GM18499 (cell line): ENCODE results near the gene PNKD.
"Not testable (repeated sequence)": the region's sequence is repeated elsewhere in the genome, so short reads cannot be mapped to it uniquely, and the experiment has no call there.

Experiments used
- ATAC-seq: cut with Tn5 transposase; IDR thresholded peaks from one replicate; pipeline ENCODE4 v1.9.1; 2021; ENCODE audit warnings: moderate number of reproducible peaks; ENCODE audit not compliant: insufficient read depth, unreplicated experiment

The PNKD gene

GRCh38 chr2:218312267-218312756 lies 42.0 kb downstream of the PNKD start:
- no peak for ATAC-seq

- ATAC-seq: no peak
Measured at GRCh38 chr2:218313356-218313755, 43.0 kb downstream of the PNKD start.

DNA sequence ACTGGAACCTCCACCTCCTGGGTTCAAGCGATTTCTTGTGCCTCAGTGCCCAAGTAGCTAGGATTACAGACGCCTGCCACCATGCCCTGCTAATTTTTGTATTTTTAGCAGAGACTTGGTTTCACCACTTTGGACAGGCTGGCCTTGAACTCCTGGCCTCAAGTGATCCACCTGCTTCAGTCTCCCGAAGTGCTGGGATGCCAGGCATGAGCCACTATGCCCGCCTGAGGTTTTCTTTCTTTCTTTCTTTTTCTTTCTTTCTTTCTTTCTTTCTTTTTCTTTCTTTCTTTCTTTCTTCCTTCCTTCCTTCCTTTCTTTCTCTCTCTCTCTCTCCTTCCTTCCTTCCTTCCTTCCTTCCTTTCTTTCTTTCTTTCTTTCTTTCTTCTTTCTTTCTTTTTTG lies 44.4 kb downstream of the PNKD start:
- ATAC-seq: not testable (repeated sequence)

- no peak for ATAC-seq
Measured at GRCh38 chr2:218315397-218315796, 45.1 kb downstream of the PNKD start.

DNA sequence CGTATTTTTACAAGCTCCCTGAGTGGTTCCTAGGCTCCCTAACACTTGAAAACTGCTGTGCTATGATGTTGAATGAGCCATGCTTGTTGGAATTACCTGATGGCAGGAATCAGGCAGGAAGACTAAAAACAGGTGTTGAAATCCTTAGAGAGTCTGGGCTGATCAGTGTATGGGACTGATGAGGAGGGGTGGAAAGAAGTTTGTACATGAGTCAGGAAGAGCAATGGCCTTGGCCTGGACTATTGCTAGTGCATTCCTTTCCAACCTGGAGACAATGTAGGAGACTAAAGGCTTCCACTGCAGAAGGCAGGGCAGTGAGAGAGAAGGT lies 46.9 kb downstream of the PNKD start:
- no peak for ATAC-seq

DNA sequence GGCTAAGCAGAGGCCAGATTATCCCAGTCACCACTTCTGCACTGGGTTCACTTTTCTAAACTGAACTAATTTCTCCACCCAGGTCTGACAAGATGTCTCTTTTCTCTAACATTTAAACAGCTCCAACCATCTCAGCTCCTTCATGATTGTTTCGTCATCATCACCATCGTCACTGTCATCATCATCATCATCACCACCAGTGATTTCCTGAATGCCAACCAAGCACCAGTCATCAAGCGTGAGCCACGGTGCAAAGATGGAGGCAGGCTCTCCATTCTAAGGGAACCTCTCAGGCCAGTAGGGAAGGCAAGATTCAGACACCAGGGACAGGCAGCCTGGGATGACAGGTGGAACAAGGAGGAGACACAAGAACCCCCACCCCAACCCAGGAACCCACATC lies 47.5 kb downstream of the PNKD start:
- ATAC-seq: no peak

DNA sequence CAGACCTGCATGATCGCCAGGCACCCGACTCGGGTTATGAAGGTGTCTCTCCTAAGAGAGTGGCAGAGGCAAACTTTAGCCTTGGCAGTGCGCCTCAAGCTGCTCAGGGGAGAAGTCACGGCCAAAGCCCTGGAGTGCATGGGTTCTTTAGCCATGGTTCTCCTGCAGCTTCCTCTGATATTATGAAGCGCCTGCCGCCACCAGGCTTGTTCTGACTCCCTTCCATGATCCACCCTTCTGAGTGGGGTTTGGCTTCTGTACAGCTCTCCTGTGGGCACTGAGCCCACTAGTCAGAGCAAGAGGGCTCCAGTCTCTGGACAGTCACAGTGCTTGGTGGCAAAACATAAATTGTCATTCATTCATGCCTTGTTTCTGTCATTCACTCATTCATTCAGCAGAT lies 47.9 kb downstream of the PNKD start:
- no peak for ATAC-seq

GRCh38 chr2:218319813-218320365 lies 49.6 kb downstream of the PNKD start:
- no peak for ATAC-seq

DNA sequence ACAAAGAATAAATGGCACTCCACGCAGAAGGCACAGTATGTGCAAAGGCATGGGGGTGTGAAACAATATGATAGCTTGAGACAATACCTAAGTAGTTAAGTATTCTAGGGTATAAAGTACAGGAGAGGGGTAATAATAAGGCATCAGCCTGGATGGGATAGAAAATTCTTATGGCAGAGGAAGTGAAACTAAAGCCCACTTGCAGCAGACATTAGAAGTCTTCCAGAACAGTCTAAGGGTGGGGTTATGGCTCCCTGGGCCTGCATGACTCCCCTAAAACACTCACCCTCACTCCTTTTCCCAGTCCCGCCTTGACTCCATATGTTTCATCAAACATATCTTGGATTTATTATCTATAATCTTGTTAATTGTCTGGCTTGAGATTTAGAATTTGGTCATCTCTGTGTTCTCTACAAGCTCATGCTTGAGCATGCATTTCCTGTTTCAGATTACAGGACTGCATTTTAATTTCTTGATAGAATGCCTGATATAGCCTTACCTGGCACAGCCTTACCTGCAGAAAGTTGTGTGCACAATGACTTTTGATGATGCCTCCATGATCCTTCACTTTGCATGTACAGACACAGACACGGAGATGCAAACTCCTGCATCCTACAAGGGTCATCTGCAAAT lies 50.5 kb downstream of the PNKD start:
- ATAC-seq: no peak

- no peak for ATAC-seq
Measured at GRCh38 chr2:218322768-218323525, 52.6 kb downstream of the PNKD start.

- no peak for ATAC-seq
Measured at GRCh38 chr2:218323526-218324472, 53.5 kb downstream of the PNKD start.

GRCh38 chr2:218325566-218326160 lies 55.3 kb downstream of the PNKD start:
- ATAC-seq: no peak

GRCh38 chr2:218326315-218326714 lies 56.0 kb downstream of the PNKD start:
- ATAC-seq: no peak

DNA sequence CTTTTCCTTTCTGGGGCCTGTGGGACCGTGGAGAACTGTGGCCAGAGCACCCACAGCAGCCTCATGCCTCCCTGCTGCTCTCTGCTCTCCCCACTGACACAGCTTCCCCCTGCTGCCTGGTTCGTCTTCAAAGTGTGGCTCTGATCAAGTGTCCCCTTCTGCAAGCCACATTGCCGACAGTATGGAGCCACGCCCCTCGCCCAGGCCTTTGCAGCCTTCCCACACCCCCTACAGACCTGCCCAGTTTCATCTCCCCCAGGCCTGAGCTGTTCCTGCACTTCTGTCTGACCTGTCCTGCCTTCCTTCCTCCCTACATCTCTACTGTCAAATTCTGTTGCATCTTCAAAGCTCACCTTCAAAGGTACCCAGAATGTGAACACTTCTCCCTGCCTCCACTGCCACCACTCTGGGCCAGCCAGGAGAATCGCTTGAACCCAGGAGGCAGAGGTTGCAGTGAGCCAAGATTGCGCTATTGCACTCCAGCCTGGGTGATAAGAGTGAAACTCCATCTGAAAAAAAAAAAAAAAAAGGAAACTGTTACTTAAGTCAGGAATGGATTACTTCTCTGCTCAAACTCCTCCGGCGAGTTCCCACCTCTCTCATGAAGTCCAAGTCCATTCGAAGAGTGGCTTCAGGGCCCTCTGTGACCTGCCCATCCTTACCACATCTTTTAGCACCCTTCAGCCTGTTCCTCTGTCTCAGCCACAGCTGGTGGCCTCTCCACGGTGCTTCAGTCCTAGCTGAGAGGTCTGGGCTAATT lies 57.3 kb downstream of the PNKD start:
- ATAC-seq: no peak

DNA sequence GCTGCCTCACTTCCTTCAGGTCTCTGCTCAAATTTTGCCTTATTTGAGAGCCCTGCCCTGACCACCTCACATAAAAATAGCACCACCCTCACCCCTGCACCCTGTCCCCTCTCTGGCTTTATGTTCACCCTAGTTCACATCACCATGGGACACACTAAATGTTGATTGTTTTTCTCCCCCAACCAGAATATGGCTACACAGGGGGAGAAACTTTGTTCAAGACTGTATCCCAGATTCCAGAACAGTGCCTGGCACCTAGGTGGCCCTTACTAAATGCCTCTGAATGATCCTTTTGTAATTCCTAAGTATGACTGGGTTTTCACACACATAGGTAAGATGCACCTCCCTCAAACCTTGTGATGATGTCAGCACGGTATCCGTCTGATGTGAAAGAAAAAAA lies 58.0 kb downstream of the PNKD start:
- ATAC-seq: no peak

DNA sequence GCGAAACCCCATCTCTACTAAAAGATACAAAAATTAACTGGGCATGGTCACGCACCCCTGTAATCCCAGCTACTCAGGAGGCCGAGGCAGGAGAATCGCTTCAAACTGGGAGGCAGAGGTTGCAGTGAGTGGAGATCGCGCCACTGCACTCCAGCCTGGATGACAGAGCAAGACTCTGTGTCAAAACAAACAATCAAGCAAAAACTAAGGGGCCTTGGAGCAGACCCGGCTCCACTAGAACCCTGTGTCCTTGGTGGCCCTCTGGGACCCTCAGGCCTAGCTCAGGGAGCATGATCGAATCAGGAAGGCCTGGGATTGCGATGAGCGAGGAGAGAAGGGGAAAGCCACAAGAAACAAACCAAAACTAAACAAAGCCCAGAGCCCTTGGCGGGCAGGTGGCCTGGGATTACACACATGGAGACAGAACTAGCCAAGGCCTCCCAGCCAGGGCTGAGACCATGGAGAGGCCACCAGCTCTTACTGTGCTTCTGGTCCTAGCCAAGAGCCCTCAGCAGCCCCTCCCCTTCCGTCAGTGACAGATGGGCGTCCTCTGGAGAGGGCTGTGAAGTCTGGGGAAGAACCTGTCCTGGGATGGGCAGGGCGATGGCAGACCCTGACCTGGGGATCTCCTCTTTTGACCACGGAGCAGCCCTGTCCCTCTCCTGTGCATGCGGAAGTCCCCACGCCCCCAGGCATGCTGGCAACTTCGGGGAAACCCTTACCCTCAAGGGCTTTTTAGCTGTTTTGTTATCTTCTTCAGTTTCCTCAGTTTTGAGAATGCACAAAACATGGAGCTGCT lies 58.9 kb downstream of the PNKD start:
- ATAC-seq: no peak

GRCh38 chr2:218329826-218330593 lies 59.7 kb downstream of the PNKD start:
- ATAC-seq: no peak

- no peak for ATAC-seq
Measured at GRCh38 chr2:218331745-218332144, 61.4 kb downstream of the PNKD start.
